GM23338 (cell line): Measurements from ENCODE around the gene FRAS1. TPM values are rescaled to one million over a fixed set of nuclear protein-coding genes. Genes with fewer than 3 reads are reported as not detected.

Experiments used
- ATAC-seq: fragments of 200-7000 bp; cut with Tn5 transposase; 3 replicates; pipeline ENCODE4 v1.9.1; 2020
- DNase-seq: peaks from one replicate; pipeline ENCODE4 v3.0.0-alpha.2; 2015; ENCODE audit warnings: low spot score
- H2AFZ ChIP-seq: fragments of 200-600 bp; sonication (generic); 2 replicates; pipeline ENCODE4 v1.8.0; 2016; ENCODE audit warnings: antibody characterized with exemption, mild to moderate bottlenecking, moderate library complexity
- H3F3A ChIP-seq: fragments of 200-600 bp; sonication (generic); replicated peaks from 2 replicates; pipeline ENCODE4 v1.8.0; 2017; ENCODE audit warnings: antibody characterized with exemption, mixed run types, low read depth
- H3K27ac ChIP-seq: fragments of 200-600 bp; sonication (generic); 2 replicates; pipeline ENCODE4 v1.6.1; 2016; ENCODE audit warnings: low read depth
- H3K27me3 ChIP-seq: fragments of 200-600 bp; sonication (generic); 2 replicates; pipeline ENCODE4 v1.8.0; 2016; ENCODE audit warnings: mild to moderate bottlenecking, mixed run types, moderate library complexity; ENCODE audit not compliant: insufficient read depth
- H3K36me3 ChIP-seq: fragments of 200-600 bp; sonication (generic); 2 replicates; pipeline ENCODE4 v1.8.0; 2016; ENCODE audit warnings: mild to moderate bottlenecking; ENCODE audit not compliant: insufficient read depth
- H3K4me1 ChIP-seq: fragments of 200-600 bp; sonication (generic); 2 replicates; pipeline ENCODE4 v1.8.0; 2016; ENCODE audit warnings: mild to moderate bottlenecking, moderate library complexity; ENCODE audit not compliant: insufficient read depth
- H3K4me2 ChIP-seq: fragments of 200-600 bp; sonication (generic); 2 replicates; pipeline ENCODE4 v1.7.1; 2017; ENCODE audit warnings: mixed run types
- H3K4me3 ChIP-seq: fragments of 200-600 bp; sonication (generic); 2 replicates; pipeline ENCODE4 v1.6.1; 2016; ENCODE audit warnings: mixed run types
- H3K79me2 ChIP-seq: fragments of 200-600 bp; sonication (generic); replicated peaks from 2 replicates; pipeline ENCODE4 v1.8.0; 2017; ENCODE audit warnings: mild to moderate bottlenecking; ENCODE audit not compliant: insufficient read depth
- H3K9me2 ChIP-seq: fragments of 200-600 bp; sonication (generic); 2 replicates; pipeline ENCODE4 v1.8.0; 2017; ENCODE audit not compliant: insufficient read depth
- H4K20me1 ChIP-seq: fragments of 200-600 bp; sonication (generic); replicated peaks from 2 replicates; pipeline ENCODE4 v1.8.0; 2017; ENCODE audit warnings: mild to moderate bottlenecking; ENCODE audit not compliant: insufficient read depth
- H3K27ac Mint-ChIP-seq: 2 replicates; pipeline ENCODE4 v1.8.0; 2020; ENCODE audit warnings: inconsistent platforms, mild to moderate bottlenecking, moderate library complexity, mixed read lengths
- H3K27me3 Mint-ChIP-seq: 3 replicates; pipeline ENCODE4 v1.8.0; 2022; ENCODE audit warnings: low read depth, mild to moderate bottlenecking, moderate library complexity, mixed read lengths, inconsistent platforms; ENCODE audit not compliant: insufficient read depth, poor library complexity
- H3K36me3 Mint-ChIP-seq: 3 replicates; pipeline ENCODE4 v1.8.0; 2021; ENCODE audit warnings: low read depth, mild to moderate bottlenecking, inconsistent platforms, moderate library complexity, mixed read lengths
- H3K4me1 Mint-ChIP-seq: 3 replicates; pipeline ENCODE4 v1.8.0; 2020; ENCODE audit warnings: mild to moderate bottlenecking, inconsistent platforms, mixed read lengths
- H3K4me3 Mint-ChIP-seq: 3 replicates; pipeline ENCODE4 v1.8.0; 2021; ENCODE audit warnings: moderate library complexity, mild to moderate bottlenecking, inconsistent platforms, mixed read lengths
- H3K9me3 Mint-ChIP-seq: 3 replicates; pipeline ENCODE4 v1.8.0; 2020; ENCODE audit warnings: moderate library complexity, mild to moderate bottlenecking, inconsistent platforms, mixed read lengths
- CREB1 ChIP-seq: fragments of 250-450 bp; sonication (Bioruptor Pico); IDR thresholded peaks from 2 replicates; pipeline ENCODE4 v1.5.0; 2020; ENCODE audit warnings: low read depth, mild to moderate bottlenecking, moderate library complexity
- EZH2 ChIP-seq: fragments of 200-600 bp; sonication (generic); IDR thresholded peaks from one replicate; pipeline ENCODE4 v1.8.0; 2017; ENCODE audit warnings: antibody characterized with exemption, mild to moderate bottlenecking, low read depth; ENCODE audit not compliant: unreplicated experiment
- EZH2phosphoT487 ChIP-seq: fragments of 200-600 bp; sonication (generic); IDR thresholded peaks from one replicate; pipeline ENCODE4 v1.8.1; 2018; ENCODE audit warnings: antibody characterized with exemption; ENCODE audit not compliant: unreplicated experiment
- JUNB ChIP-seq: IDR thresholded peaks from one replicate; pipeline ENCODE4 v1.6.1; 2016; ENCODE audit warnings: antibody characterized with exemption; ENCODE audit not compliant: unreplicated experiment
- NANOG ChIP-seq: IDR thresholded peaks from 2 replicates; pipeline ENCODE4 v1.6.1; 2016; ENCODE audit warnings: antibody characterized with exemption, borderline replicate concordance
- POLR2AphosphoS5 ChIP-seq: IDR thresholded peaks from 2 replicates; pipeline ENCODE4 v1.6.1; 2016; ENCODE audit warnings: antibody characterized with exemption, low read depth
- STAT1 ChIP-seq: IDR thresholded peaks from one replicate; pipeline ENCODE4 v1.6.1; 2016; ENCODE audit warnings: antibody characterized with exemption; ENCODE audit not compliant: unreplicated experiment
- ZNF114 ChIP-seq: fragments of 250-450 bp; sonication (Bioruptor Pico); IDR thresholded peaks from 2 replicates; pipeline ENCODE4 v1.5.0; 2020; ENCODE audit warnings: mild to moderate bottlenecking, moderate library complexity
- ZNF331 ChIP-seq: fragments of 250-450 bp; sonication (Bioruptor Pico); IDR thresholded peaks from 2 replicates; pipeline ENCODE4 v1.5.0; 2020; ENCODE audit warnings: low read depth, mild to moderate bottlenecking, moderate library complexity
- polyA plus RNA-seq: library from polyadenylated mRNA; unstranded; fragments of >200 nt; fragmentation: Nextera tagmentation; extraction: Ambion mirVana; gene quantifications from 2 replicates; pipeline ENCODE4 v1.2.1, GENCODE V29; 2016
- total RNA-seq: library from RNA; depleted of rRNA; stranded (reverse); fragments of >200 nt; shearing (Covaris generic); gene quantifications from 2 replicates; pipeline ENCODE4 v1.2.3, GENCODE V29; 2014
- TF ChIP-seq, protein P1 (sequence below): fragments of 250-450 bp; sonication (Bioruptor Pico); IDR thresholded peaks from 2 replicates; pipeline ENCODE4 v1.5.0; 2020; ENCODE audit warnings: mild to moderate bottlenecking, moderate library complexity
- TF ChIP-seq, protein P2 (sequence below): IDR thresholded peaks from one replicate; pipeline ENCODE4 v1.6.1; 2018; ENCODE audit warnings: antibody characterized with exemption; ENCODE audit not compliant: unreplicated experiment
- TF ChIP-seq, protein P3 (sequence below): IDR thresholded peaks from 2 replicates; pipeline ENCODE4 v1.6.1; 2016; ENCODE audit warnings: antibody characterized with exemption
- TF ChIP-seq, protein P4 (sequence below), 2 experiments: fragments of 200-600 bp in 1 of 2; sonication (generic) in 1 of 2; conservative IDR thresholded peaks; 2 replicates each; pipeline versions ENCODE4 v1.5.1 to v1.6.1; 2016 to 2017; ENCODE audit warnings: antibody characterized with exemption in 2 of 2, low read depth in 2 of 2, mild to moderate bottlenecking in 2 of 2, moderate library complexity in 1 of 2

FRAS1 gene
- total and polyA plus RNA-seq, 2 experiments from 2014 or later: 12.4 to 108 TPM

DNA sequence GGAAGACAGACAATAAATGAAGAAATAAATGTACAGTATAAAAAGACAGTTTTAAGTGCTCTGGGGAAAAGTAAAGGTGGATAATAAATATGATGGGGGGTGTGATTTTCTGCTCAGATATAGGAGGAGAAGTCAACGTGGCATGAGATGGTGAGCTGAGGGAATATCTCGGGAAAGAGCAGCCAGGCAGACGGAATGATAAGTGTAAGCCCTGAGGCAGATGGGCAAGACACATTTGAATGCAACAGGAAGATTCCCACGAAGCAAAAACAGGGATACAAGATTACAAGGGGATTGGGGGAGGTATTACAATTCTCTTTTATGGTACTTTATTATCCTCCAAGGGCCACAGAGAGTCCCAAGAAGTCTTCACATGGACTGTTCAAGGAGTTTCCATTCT, 505.6 kb downstream of the FRAS1 start:
- Histone ChIP-seq H3K27me3 (no peaks in the 10 kb centered on the region), H3K4me1 (peaks cover 47% of the 10 kb centered on the region), H3K36me3 (no peaks in the 10 kb centered on the region), H2AFZ (0 out of 2 replicates have a peak overlapping the region, but pooled peaks have one; percentile 28), H4K20me1 (no peaks in the 10 kb centered on the region), H3K4me2 (no peak overlapping the region), H3K9me2 (no peaks in the 10 kb centered on the region), H3K79me2 (no peaks in the 10 kb centered on the region), H3K27ac (no peak overlapping the region), H3F3A (no peaks in the 10 kb centered on the region), H3K4me3 (no peak overlapping the region)
- no peak for ATAC-seq
- no peaks in the 10 kb centered on the region for H3K9me3 Mint-ChIP-seq
- H3K36me3 Mint-ChIP-seq: no peaks in the 10 kb centered on the region
- DNase-seq: no peak
- no peak overlapping the region for H3K4me3 Mint-ChIP-seq
- TF ChIP-seq STAT1: no peak
- TF ChIP-seq NANOG: no peak
- TF ChIP-seq, protein P1, sequence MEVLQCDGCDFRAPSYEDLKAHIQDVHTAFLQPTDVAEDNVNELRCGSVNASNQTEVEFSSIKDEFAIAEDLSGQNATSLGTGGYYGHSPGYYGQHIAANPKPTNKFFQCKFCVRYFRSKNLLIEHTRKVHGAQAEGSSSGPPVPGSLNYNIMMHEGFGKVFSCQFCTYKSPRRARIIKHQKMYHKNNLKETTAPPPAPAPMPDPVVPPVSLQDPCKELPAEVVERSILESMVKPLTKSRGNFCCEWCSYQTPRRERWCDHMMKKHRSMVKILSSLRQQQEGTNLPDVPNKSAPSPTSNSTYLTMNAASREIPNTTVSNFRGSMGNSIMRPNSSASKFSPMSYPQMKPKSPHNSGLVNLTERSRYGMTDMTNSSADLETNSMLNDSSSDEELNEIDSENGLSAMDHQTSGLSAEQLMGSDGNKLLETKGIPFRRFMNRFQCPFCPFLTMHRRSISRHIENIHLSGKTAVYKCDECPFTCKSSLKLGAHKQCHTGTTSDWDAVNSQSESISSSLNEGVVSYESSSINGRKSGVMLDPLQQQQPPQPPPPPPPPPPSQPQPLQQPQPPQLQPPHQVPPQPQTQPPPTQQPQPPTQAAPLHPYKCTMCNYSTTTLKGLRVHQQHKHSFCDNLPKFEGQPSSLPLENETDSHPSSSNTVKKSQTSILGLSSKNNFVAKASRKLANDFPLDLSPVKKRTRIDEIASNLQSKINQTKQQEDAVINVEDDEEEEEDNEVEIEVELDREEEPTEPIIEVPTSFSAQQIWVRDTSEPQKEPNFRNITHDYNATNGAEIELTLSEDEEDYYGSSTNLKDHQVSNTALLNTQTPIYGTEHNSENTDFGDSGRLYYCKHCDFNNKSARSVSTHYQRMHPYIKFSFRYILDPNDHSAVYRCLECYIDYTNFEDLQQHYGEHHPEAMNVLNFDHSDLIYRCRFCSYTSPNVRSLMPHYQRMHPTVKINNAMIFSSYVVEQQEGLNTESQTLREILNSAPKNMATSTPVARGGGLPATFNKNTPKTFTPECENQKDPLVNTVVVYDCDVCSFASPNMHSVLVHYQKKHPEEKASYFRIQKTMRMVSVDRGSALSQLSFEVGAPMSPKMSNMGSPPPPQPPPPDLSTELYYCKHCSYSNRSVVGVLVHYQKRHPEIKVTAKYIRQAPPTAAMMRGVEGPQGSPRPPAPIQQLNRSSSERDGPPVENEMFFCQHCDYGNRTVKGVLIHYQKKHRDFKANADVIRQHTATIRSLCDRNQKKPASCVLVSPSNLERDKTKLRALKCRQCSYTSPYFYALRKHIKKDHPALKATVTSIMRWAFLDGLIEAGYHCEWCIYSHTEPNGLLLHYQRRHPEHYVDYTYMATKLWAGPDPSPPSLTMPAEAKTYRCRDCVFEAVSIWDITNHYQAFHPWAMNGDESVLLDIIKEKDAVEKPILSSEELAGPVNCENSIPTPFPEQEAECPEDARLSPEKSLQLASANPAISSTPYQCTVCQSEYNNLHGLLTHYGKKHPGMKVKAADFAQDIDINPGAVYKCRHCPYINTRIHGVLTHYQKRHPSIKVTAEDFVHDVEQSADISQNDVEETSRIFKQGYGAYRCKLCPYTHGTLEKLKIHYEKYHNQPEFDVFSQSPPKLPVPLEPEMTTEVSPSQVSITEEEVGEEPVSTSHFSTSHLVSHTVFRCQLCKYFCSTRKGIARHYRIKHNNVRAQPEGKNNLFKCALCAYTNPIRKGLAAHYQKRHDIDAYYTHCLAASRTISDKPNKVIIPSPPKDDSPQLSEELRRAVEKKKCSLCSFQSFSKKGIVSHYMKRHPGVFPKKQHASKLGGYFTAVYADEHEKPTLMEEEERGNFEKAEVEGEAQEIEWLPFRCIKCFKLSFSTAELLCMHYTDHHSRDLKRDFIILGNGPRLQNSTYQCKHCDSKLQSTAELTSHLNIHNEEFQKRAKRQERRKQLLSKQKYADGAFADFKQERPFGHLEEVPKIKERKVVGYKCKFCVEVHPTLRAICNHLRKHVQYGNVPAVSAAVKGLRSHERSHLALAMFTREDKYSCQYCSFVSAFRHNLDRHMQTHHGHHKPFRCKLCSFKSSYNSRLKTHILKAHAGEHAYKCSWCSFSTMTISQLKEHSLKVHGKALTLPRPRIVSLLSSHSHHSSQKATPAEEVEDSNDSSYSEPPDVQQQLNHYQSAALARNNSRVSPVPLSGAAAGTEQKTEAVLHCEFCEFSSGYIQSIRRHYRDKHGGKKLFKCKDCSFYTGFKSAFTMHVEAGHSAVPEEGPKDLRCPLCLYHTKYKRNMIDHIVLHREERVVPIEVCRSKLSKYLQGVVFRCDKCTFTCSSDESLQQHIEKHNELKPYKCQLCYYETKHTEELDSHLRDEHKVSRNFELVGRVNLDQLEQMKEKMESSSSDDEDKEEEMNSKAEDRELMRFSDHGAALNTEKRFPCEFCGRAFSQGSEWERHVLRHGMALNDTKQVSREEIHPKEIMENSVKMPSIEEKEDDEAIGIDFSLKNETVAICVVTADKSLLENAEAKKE (CRISPR knock-in tag): no peak
- TF ChIP-seq, protein P2, sequence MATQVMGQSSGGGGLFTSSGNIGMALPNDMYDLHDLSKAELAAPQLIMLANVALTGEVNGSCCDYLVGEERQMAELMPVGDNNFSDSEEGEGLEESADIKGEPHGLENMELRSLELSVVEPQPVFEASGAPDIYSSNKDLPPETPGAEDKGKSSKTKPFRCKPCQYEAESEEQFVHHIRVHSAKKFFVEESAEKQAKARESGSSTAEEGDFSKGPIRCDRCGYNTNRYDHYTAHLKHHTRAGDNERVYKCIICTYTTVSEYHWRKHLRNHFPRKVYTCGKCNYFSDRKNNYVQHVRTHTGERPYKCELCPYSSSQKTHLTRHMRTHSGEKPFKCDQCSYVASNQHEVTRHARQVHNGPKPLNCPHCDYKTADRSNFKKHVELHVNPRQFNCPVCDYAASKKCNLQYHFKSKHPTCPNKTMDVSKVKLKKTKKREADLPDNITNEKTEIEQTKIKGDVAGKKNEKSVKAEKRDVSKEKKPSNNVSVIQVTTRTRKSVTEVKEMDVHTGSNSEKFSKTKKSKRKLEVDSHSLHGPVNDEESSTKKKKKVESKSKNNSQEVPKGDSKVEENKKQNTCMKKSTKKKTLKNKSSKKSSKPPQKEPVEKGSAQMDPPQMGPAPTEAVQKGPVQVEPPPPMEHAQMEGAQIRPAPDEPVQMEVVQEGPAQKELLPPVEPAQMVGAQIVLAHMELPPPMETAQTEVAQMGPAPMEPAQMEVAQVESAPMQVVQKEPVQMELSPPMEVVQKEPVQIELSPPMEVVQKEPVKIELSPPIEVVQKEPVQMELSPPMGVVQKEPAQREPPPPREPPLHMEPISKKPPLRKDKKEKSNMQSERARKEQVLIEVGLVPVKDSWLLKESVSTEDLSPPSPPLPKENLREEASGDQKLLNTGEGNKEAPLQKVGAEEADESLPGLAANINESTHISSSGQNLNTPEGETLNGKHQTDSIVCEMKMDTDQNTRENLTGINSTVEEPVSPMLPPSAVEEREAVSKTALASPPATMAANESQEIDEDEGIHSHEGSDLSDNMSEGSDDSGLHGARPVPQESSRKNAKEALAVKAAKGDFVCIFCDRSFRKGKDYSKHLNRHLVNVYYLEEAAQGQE: no peak
- no peak for TF ChIP-seq EZH2
- TF ChIP-seq, protein P3, sequence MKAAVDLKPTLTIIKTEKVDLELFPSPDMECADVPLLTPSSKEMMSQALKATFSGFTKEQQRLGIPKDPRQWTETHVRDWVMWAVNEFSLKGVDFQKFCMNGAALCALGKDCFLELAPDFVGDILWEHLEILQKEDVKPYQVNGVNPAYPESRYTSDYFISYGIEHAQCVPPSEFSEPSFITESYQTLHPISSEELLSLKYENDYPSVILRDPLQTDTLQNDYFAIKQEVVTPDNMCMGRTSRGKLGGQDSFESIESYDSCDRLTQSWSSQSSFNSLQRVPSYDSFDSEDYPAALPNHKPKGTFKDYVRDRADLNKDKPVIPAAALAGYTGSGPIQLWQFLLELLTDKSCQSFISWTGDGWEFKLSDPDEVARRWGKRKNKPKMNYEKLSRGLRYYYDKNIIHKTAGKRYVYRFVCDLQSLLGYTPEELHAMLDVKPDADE: no peak
- no peak for TF ChIP-seq ZNF331 (CRISPR knock-in tag)
- TF ChIP-seq, protein P4, sequence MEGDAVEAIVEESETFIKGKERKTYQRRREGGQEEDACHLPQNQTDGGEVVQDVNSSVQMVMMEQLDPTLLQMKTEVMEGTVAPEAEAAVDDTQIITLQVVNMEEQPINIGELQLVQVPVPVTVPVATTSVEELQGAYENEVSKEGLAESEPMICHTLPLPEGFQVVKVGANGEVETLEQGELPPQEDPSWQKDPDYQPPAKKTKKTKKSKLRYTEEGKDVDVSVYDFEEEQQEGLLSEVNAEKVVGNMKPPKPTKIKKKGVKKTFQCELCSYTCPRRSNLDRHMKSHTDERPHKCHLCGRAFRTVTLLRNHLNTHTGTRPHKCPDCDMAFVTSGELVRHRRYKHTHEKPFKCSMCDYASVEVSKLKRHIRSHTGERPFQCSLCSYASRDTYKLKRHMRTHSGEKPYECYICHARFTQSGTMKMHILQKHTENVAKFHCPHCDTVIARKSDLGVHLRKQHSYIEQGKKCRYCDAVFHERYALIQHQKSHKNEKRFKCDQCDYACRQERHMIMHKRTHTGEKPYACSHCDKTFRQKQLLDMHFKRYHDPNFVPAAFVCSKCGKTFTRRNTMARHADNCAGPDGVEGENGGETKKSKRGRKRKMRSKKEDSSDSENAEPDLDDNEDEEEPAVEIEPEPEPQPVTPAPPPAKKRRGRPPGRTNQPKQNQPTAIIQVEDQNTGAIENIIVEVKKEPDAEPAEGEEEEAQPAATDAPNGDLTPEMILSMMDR (conservative IDR thresholded peaks at IDR 0.05; ENCODE audit: low read depth in 2 of 2): no peak
- TF ChIP-seq ZNF114 (CRISPR knock-in tag): no peak
- TF ChIP-seq EZH2phosphoT487: no peak
- TF ChIP-seq JUNB: no peak
- no peak for TF ChIP-seq POLR2AphosphoS5
- TF ChIP-seq CREB1 (CRISPR knock-in tag): no peak
- peaks cover 53% of the 10 kb centered on the region for H3K4me1 Mint-ChIP-seq
- H3K27me3 Mint-ChIP-seq: peaks cover 2% of the 10 kb centered on the region
- no peak overlapping the region for H3K27ac Mint-ChIP-seq
